ENCODE measurements around the gene TRIM71.

DNA sequence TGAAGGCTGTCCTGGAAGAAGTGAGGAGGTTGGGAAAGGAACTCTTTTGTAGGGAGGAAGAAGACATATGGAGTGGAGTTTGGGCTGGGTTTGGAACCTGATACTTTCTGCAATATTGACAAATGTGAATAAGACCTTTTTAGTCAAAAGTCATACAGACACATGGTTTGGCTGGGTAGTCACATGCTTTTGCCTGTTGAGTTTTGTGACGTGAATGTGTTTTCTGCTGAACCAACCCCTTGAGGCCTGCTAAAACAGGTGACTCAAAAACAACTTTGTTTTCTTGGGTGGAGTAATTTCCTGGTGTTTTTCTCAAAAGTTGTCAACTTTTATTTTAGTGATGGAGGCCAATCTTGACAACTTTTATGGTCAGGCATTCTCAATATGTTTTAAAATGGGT lies 94.2 kb downstream of the TRIM71 start:
- TF ChIP-seq, protein P1, sequence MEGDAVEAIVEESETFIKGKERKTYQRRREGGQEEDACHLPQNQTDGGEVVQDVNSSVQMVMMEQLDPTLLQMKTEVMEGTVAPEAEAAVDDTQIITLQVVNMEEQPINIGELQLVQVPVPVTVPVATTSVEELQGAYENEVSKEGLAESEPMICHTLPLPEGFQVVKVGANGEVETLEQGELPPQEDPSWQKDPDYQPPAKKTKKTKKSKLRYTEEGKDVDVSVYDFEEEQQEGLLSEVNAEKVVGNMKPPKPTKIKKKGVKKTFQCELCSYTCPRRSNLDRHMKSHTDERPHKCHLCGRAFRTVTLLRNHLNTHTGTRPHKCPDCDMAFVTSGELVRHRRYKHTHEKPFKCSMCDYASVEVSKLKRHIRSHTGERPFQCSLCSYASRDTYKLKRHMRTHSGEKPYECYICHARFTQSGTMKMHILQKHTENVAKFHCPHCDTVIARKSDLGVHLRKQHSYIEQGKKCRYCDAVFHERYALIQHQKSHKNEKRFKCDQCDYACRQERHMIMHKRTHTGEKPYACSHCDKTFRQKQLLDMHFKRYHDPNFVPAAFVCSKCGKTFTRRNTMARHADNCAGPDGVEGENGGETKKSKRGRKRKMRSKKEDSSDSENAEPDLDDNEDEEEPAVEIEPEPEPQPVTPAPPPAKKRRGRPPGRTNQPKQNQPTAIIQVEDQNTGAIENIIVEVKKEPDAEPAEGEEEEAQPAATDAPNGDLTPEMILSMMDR (IDR thresholded peaks at IDR 0.05; ENCODE audit: insufficient read depth, low read length, poor library complexity, severe bottlenecking), result no peak
- TF ChIP-seq EZH2phosphoT487 (conservative IDR thresholded peaks at IDR 0.05; ENCODE audit: low read length), result no peak
